HepG2 (cell line): ENCODE measurements around the gene MTA2. TPM values are rescaled to one million over a fixed set of nuclear protein-coding genes. Genes with fewer than 3 reads are reported as not detected.

Experiments
- DMAP1 ChIP-seq: IDR thresholded peaks from 2 replicates; pipeline ENCODE4 v1.6.1; 2016
- ETV6 ChIP-seq: sonication (generic); formaldehyde crosslinking; conservative IDR thresholded peaks from 2 replicates; pipeline ENCODE4 v1.4.0; 2020; ENCODE audit warnings: missing genetic modification reagents
- FIP1L1 ChIP-seq: fragments of 200-400 bp; formaldehyde crosslinking; IDR thresholded peaks from 2 replicates; pipeline ENCODE4 v1.6.1; 2018; ENCODE audit warnings: low read depth, mild to moderate bottlenecking, low read length, moderate library complexity, borderline replicate concordance; ENCODE audit not compliant: insufficient read depth
- GATAD2A ChIP-seq: IDR thresholded peaks from 2 replicates; pipeline ENCODE4 v1.6.1; 2016
- HMGXB3 ChIP-seq: sonication (generic); formaldehyde crosslinking; IDR thresholded peaks from 2 replicates; pipeline ENCODE4 v1.4.0; 2020; ENCODE audit warnings: missing genetic modification reagents, borderline replicate concordance
- HOMEZ ChIP-seq: IDR thresholded peaks from 2 replicates; pipeline ENCODE4 v1.6.1; 2016; ENCODE audit warnings: low read depth
- KDM4B ChIP-seq: sonication (generic); formaldehyde crosslinking; IDR thresholded peaks from 2 replicates; pipeline ENCODE4 v1.4.0; 2020; ENCODE audit warnings: missing genetic modification reagents
- MED8 ChIP-seq: sonication (generic); formaldehyde crosslinking; IDR thresholded peaks from 2 replicates; pipeline ENCODE4 v1.8.1; 2023; ENCODE audit warnings: mild to moderate bottlenecking, missing genetic modification reagents; ENCODE audit not compliant: insufficient replicate concordance
- MIER3 ChIP-seq: IDR thresholded peaks from 2 replicates; pipeline ENCODE4 v1.6.1; 2016; ENCODE audit warnings: missing compliant biosample characterization, borderline replicate concordance
- NCOA2 ChIP-seq: sonication (generic); formaldehyde crosslinking; IDR thresholded peaks from 2 replicates; pipeline ENCODE4 v1.8.0; 2022; ENCODE audit warnings: inconsistent platforms
- RAD21 ChIP-seq: fragments of 450-650 bp; formaldehyde crosslinking; IDR thresholded peaks from 2 replicates; pipeline ENCODE4 v1.5.0; 2020; ENCODE audit warnings: mild to moderate bottlenecking
- SMAD9 ChIP-seq: sonication (generic); formaldehyde crosslinking; IDR thresholded peaks from 2 replicates; pipeline ENCODE4 v1.5.1; 2020; ENCODE audit warnings: mild to moderate bottlenecking, missing genetic modification reagents
- SOX13 ChIP-seq, 3 experiments: fragments of 450-650 bp in 1 of 3; sonication (generic) in 1 of 3; formaldehyde crosslinking in 1 of 3; IDR thresholded peaks in 2 of 3; conservative IDR thresholded peaks in 1 of 3; 2 replicates each; pipeline versions ENCODE4 v1.5.0 to v1.6.1; 2016 to 2020; ENCODE audit warnings: antibody characterized with exemption in 1 of 3, mild to moderate bottlenecking in 1 of 3, missing compliant biosample characterization in 1 of 3, missing genetic modification reagents in 1 of 3, moderate library complexity in 1 of 3
- TBX2 ChIP-seq: sonication (generic); formaldehyde crosslinking; IDR thresholded peaks from 2 replicates; pipeline ENCODE4 v1.5.0; 2020; ENCODE audit warnings: missing genetic modification reagents, mild to moderate bottlenecking, borderline replicate concordance
- ZMYM2 ChIP-seq: sonication (generic); formaldehyde crosslinking; IDR thresholded peaks from 2 replicates; pipeline ENCODE4 v1.8.0; 2022; ENCODE audit warnings: mild to moderate bottlenecking, missing genetic modification reagents
- ZNF205 ChIP-seq: IDR thresholded peaks from 2 replicates; pipeline ENCODE4 v1.6.1; 2018; ENCODE audit warnings: missing biosample characterization, missing genetic modification reagents
- ZNF350 ChIP-seq: sonication (generic); formaldehyde crosslinking; IDR thresholded peaks from 2 replicates; pipeline ENCODE4 v1.4.0; 2020; ENCODE audit warnings: mild to moderate bottlenecking, low read depth, missing genetic modification reagents, borderline replicate concordance
- ZNF430 ChIP-seq: sonication (generic); formaldehyde crosslinking; IDR thresholded peaks from 2 replicates; pipeline ENCODE4 v1.9.0; 2021; ENCODE audit warnings: mild to moderate bottlenecking, missing genetic modification reagents
- ZNF562 ChIP-seq: sonication (generic); formaldehyde crosslinking; IDR thresholded peaks from 2 replicates; pipeline ENCODE4 v1.8.0; 2022; ENCODE audit warnings: missing genetic modification reagents, borderline replicate concordance
- ZNF776 ChIP-seq: sonication (generic); formaldehyde crosslinking; IDR thresholded peaks from 2 replicates; pipeline ENCODE4 v1.4.0; 2020; ENCODE audit warnings: mild to moderate bottlenecking, missing genetic modification reagents
- ZSCAN31 ChIP-seq: sonication (generic); formaldehyde crosslinking; IDR thresholded peaks from 2 replicates; pipeline ENCODE4 v1.5.0; 2020; ENCODE audit warnings: low read depth, mild to moderate bottlenecking, missing genetic modification reagents
- polyA plus RNA-seq, 8 experiments: library from polyadenylated mRNA; depleted of rRNA in 3 of 8; stranded (reverse) in 7 of 8; unstranded in 1 of 8; fragments of >200 nt; fragmentation: Illumina TruSeq in 4 of 8; extraction: Trizol in 4 of 8; gene quantifications; 2 replicates each; pipeline versions ENCODE4 v1.2.1 to v1.2.3, GENCODE V29; 2011 to 2016; ENCODE audit warnings: low read depth in 4 of 8, missing spikeins in 1 of 8, mixed read lengths in 1 of 8; ENCODE audit not compliant: insufficient read depth in 1 of 8
- total RNA-seq, 5 experiments: library from RNA; depleted of rRNA; stranded (reverse); fragments of >200 nt; fragmentation: Illumina TruSeq; extraction: Trizol; gene quantifications; 2 replicates each; pipeline ENCODE4 v1.2.3, GENCODE V29; 2016; ENCODE audit warnings: low read depth in 1 of 5
- TF ChIP-seq, protein P1 (sequence below): sonication (generic); formaldehyde crosslinking; IDR thresholded peaks from 2 replicates; pipeline ENCODE4 v1.5.0; 2020; ENCODE audit warnings: mild to moderate bottlenecking, missing genetic modification reagents

Gene MTA2
- total and polyA plus RNA-seq, 2 of the 13 experiments (the other 11 are each of a cell fraction or from before 2014, with no cell fraction given): 14.0 to 70.0 TPM

GRCh38 chr11:62599069-62599696 is 2.5 kb downstream of the MTA2 start (continued):
- TF ChIP-seq ZNF205 (CRISPR knock-in tag): no peak
- TF ChIP-seq HOMEZ (CRISPR knock-in tag): peak; percentile 64; the same call in 1 of the 2 replicates
- no peak for TF ChIP-seq FIP1L1
- TF ChIP-seq ZNF430: no peak
- TF ChIP-seq GATAD2A (CRISPR knock-in tag): peak; percentile 81
- TF ChIP-seq RAD21 (CRISPR knock-in tag): no peak
- no peak for TF ChIP-seq SOX13 (IDR thresholded peaks at IDR 0.05)
- TF ChIP-seq SOX13 (CRISPR knock-in tag; conservative IDR thresholded peaks at IDR 0.05 in 1 of 2, IDR thresholded peaks at IDR 0.05 in 1 of 2): peak in 1 of 2 experiments; percentile 79; a peak in 2 of 4 replicates
- TF ChIP-seq HMGXB3 (CRISPR knock-in tag): peak; percentile 88; the same call in 1 of the 2 replicates
- TF ChIP-seq, protein P1, sequence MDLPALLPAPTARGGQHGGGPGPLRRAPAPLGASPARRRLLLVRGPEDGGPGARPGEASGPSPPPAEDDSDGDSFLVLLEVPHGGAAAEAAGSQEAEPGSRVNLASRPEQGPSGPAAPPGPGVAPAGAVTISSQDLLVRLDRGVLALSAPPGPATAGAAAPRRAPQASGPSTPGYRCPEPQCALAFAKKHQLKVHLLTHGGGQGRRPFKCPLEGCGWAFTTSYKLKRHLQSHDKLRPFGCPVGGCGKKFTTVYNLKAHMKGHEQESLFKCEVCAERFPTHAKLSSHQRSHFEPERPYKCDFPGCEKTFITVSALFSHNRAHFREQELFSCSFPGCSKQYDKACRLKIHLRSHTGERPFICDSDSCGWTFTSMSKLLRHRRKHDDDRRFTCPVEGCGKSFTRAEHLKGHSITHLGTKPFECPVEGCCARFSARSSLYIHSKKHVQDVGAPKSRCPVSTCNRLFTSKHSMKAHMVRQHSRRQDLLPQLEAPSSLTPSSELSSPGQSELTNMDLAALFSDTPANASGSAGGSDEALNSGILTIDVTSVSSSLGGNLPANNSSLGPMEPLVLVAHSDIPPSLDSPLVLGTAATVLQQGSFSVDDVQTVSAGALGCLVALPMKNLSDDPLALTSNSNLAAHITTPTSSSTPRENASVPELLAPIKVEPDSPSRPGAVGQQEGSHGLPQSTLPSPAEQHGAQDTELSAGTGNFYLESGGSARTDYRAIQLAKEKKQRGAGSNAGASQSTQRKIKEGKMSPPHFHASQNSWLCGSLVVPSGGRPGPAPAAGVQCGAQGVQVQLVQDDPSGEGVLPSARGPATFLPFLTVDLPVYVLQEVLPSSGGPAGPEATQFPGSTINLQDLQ (CRISPR knock-in tag): peak; percentile 100
- TF ChIP-seq SMAD9 (CRISPR knock-in tag): no peak
- peak; percentile 20; the same call in 1 of the 2 replicates for TF ChIP-seq NCOA2 (CRISPR knock-in tag)
- 0 out of 2 replicates have a peak, but pooled peaks have one; percentile 44 for TF ChIP-seq KDM4B
- TF ChIP-seq ZMYM2 (CRISPR knock-in tag): no peak
- peak; percentile 59; the same call in 1 of the 2 replicates for TF ChIP-seq DMAP1
- no peak for TF ChIP-seq MIER3 (CRISPR knock-in tag)
- peak; percentile 19; the same call in 1 of the 2 replicates for TF ChIP-seq TBX2 (CRISPR knock-in tag)
- no peak for TF ChIP-seq MED8 (CRISPR knock-in tag)
- no peak for TF ChIP-seq ZSCAN31 (CRISPR knock-in tag)
- peak; percentile 54; the same call in 1 of the 2 replicates for TF ChIP-seq ZNF350 (CRISPR knock-in tag)
- TF ChIP-seq ZNF562 (CRISPR knock-in tag): no peak
- TF ChIP-seq ETV6 (CRISPR knock-in tag): no peak
- no peak for TF ChIP-seq ZNF776 (CRISPR knock-in tag)
